Activated T-helper 2 cell treated with anti-CD3 and anti-CD28 coated beads, Interferon-gamma antibody, Interleukin-2, Interleukin-4, amounts not matched to agents 10 μg/mL and 5 μg/mL and 100 μg/mL, durations not matched to agents 14 hours and 24 hours and 36 hours (primary cell): ENCODE measurements around the gene WIZ. TPM values are rescaled to one million over a fixed set of nuclear protein-coding genes. Genes with fewer than 3 reads are reported as not detected.
"Not testable (repeated sequence)": the region's sequence is repeated elsewhere in the genome, so short reads cannot be mapped to it uniquely, and the experiment has no call there.

Experiments
- DNase-seq: peaks from one replicate; pipeline ENCODE4 v3.0.0; 2021; ENCODE audit warnings: low spot score
- H3K27ac Mint-ChIP-seq: one replicate; pipeline ENCODE4 v1.8.0; 2021; ENCODE audit warnings: mixed read lengths
- H3K27me3 Mint-ChIP-seq: one replicate; pipeline ENCODE4 v1.8.0; 2021; ENCODE audit warnings: low read depth, mixed read lengths
- H3K36me3 Mint-ChIP-seq: one replicate; pipeline ENCODE4 v1.8.0; 2021; ENCODE audit warnings: low read depth, mixed read lengths
- H3K4me1 Mint-ChIP-seq: one replicate; pipeline ENCODE4 v1.8.0; 2021; ENCODE audit warnings: low read depth, mixed read lengths
- H3K4me3 Mint-ChIP-seq: one replicate; pipeline ENCODE4 v1.8.0; 2021; ENCODE audit warnings: low read depth, mild to moderate bottlenecking, moderate library complexity, mixed read lengths
- H3K9me3 Mint-ChIP-seq: one replicate; pipeline ENCODE4 v1.8.0; 2021; ENCODE audit warnings: mixed read lengths
- intact Hi-C: fragments of 100-400 bp; cut with micrococcal nuclease; formaldehyde crosslinking; loops from one replicate; pipeline ENCODE4 v1.15.1; 2023
- total RNA-seq: library from RNA; stranded (reverse); gene quantifications from 2 replicates; pipeline ENCODE4 v1.2.3, GENCODE V29; 2022

The WIZ gene
- total RNA-seq, 1 donor from 2014 or later: 30.1 TPM

DNA sequence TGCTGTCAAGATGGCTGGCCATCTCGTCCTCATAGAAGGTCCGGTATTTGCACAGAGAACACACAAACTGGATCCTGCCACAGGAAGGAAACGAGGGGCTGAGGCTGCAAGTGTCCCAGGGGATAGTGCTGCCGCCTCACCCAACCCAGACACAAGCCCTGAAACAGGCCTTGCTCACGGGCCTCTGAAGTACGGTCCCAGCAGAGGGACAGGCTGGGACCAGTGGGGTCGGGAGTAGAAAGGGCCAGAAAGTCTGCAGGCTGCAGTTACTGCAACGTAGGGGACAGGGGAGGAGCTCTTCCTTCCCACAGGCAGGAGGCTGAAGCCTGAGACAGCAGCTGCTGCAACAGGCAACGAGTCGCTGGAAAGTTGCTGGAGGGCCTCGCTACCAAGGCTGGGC lies 52.0 kb downstream of the WIZ start:
- intact Hi-C loops: no loop called here
- no peaks in the 10 kb centered on the region for H3K27me3 Mint-ChIP-seq
- H3K9me3 Mint-ChIP-seq: no peaks in the 10 kb centered on the region
- DNase-seq: no peak
- H3K27ac Mint-ChIP-seq: no peak overlapping the region
- H3K36me3 Mint-ChIP-seq: peaks cover 67% of the 10 kb centered on the region
- H3K4me1 Mint-ChIP-seq: peaks cover 6% of the 10 kb centered on the region
- H3K4me3 Mint-ChIP-seq: no peak overlapping the region

DNA sequence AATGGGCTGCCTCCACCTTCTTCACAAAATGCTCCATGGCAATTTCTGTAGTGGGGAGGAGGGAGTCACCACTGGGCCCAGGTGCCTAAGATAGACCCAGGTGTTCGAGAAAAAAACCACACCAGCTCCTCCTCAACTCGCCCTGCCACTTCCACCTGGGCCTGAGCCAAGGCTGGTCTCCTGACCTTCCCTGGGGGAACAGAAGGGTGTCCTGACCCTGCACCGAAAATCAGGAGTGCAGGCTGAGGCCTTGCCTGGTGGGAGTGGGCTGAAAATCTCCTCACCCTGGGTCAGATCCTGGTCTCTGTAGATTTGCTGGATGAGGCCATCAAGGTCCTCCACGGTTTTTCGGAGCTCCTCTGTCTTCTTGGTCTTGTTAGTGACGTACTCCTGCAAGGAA lies 52.5 kb downstream of the WIZ start:
- H3K27me3 Mint-ChIP-seq: no peaks in the 10 kb centered on the region
- intact Hi-C loops: no loop called here
- no peak overlapping the region for H3K27ac Mint-ChIP-seq

GRCh38 chr19:15396436-15396835 lies 53.3 kb downstream of the WIZ start:
- H3K4me1 Mint-ChIP-seq: peaks cover 6% of the 10 kb centered on the region
- intact Hi-C loops: no loop called here
- H3K27me3 Mint-ChIP-seq: no peaks in the 10 kb centered on the region
- H3K27ac Mint-ChIP-seq: no peak overlapping the region
- no peak overlapping the region for H3K4me3 Mint-ChIP-seq
- peaks cover 70% of the 10 kb centered on the region for H3K36me3 Mint-ChIP-seq
- no peaks in the 10 kb centered on the region for H3K9me3 Mint-ChIP-seq
- no peak for DNase-seq

More for the DNA sequence above, 52.5 kb downstream of the WIZ start:
- no peak for DNase-seq
- Mint-ChIP-seq H3K36me3 (peaks cover 67% of the 10 kb centered on the region), H3K4me1 (peaks cover 6% of the 10 kb centered on the region), H3K9me3 (no peaks in the 10 kb centered on the region), H3K4me3 (no peak overlapping the region)

- H3K4me1 Mint-ChIP-seq, H3K9me3 Mint-ChIP-seq, H3K4me3 Mint-ChIP-seq, intact Hi-C loops, H3K27me3 Mint-ChIP-seq, H3K27ac Mint-ChIP-seq, DNase-seq: not testable (repeated sequence)
- H3K36me3 Mint-ChIP-seq: peaks cover 73% of the 10 kb centered on the region
These were observed 54.5 kb downstream of the WIZ start for GRCh38 chr19:15395251-15395650.

GRCh38 chr19:15394426-15394825 lies 55.3 kb downstream of the WIZ start:
- DNase-seq: no peak
- Mint-ChIP-seq H3K9me3 (no peaks in the 10 kb centered on the region), H3K4me1 (peaks cover 10% of the 10 kb centered on the region), H3K4me3 (no peak overlapping the region), H3K36me3 (peaks cover 71% of the 10 kb centered on the region), H3K27ac (no peak overlapping the region), H3K27me3 (no peaks in the 10 kb centered on the region)
- intact Hi-C loops: no loop called here

DNA sequence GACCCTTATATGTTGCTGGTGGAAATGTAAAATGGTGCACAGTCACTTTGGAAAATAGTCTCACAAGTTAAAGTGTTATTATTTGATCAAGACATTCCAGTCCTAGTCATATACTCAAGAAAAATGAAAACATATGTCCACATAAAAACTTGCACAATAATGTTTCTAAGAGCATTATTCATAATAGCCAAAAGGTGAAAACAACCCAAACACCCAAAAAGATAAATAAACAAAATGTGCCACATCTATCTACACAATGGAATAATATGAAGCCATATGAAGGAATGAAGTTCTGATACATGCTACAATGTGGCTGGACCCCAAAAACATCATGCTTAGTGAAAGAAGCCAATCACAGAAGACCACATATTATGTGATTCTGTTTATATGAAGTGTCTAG lies 55.8 kb downstream of the WIZ start:
- intact Hi-C loops: no loop called here
- Mint-ChIP-seq H3K27me3 (no peaks in the 10 kb centered on the region), H3K9me3 (no peaks in the 10 kb centered on the region), H3K27ac (no peak overlapping the region), H3K4me3 (no peak overlapping the region), H3K36me3 (peaks cover 73% of the 10 kb centered on the region), H3K4me1 (peaks cover 10% of the 10 kb centered on the region)
- no peak for DNase-seq

GRCh38 chr19:15390814-15391213 lies 58.9 kb downstream of the WIZ start:
- H3K36me3 Mint-ChIP-seq: peaks cover 55% of the 10 kb centered on the region
- intact Hi-C loops: no loop called here
- no peak for DNase-seq
- H3K4me3 Mint-ChIP-seq: no peak overlapping the region
- H3K27me3 Mint-ChIP-seq: no peaks in the 10 kb centered on the region
- no peaks in the 10 kb centered on the region for H3K9me3 Mint-ChIP-seq
- peaks cover 8% of the 10 kb centered on the region for H3K4me1 Mint-ChIP-seq
- no peak overlapping the region for H3K27ac Mint-ChIP-seq

GRCh38 chr19:15381864-15382263 lies 67.9 kb downstream of the WIZ start:
- H3K4me3 Mint-ChIP-seq: peak overlapping the region; percentile 1
- peaks cover 14% of the 10 kb centered on the region for H3K36me3 Mint-ChIP-seq
- H3K27me3 Mint-ChIP-seq: no peaks in the 10 kb centered on the region
- intact Hi-C loops: no loop called here
- H3K9me3 Mint-ChIP-seq: no peaks in the 10 kb centered on the region
- peaks cover 27% of the 10 kb centered on the region for H3K4me1 Mint-ChIP-seq
- DNase-seq: no peak
- H3K27ac Mint-ChIP-seq: peak overlapping the region; percentile 4

DNA sequence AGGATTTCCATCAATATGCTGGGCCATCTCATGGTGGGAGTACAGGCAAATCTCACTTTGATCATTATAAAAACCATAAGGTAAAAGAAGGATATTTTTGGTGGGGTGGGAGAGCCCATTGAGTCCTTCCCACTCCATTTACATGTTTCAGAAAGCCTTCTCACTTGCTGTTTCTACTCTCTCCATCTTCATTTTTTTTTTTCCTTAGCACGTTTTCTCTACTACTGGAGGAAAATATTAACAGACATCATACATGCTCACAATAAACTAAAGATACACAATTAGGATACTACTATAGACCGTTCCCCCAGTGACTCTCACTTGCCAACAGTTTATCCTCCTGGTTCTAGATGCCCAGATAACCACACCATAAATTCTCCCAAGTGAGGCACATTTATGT lies 68.3 kb downstream of the WIZ start:
- peak overlapping the region; percentile 4 for H3K27ac Mint-ChIP-seq
- H3K27me3 Mint-ChIP-seq: no peaks in the 10 kb centered on the region
- peaks cover 17% of the 10 kb centered on the region for H3K36me3 Mint-ChIP-seq
- DNase-seq: no peak
- intact Hi-C loops: no loop called here
- peaks cover 30% of the 10 kb centered on the region for H3K4me1 Mint-ChIP-seq
- H3K9me3 Mint-ChIP-seq: no peaks in the 10 kb centered on the region
- peak overlapping the region; percentile 1 for H3K4me3 Mint-ChIP-seq

- Mint-ChIP-seq H3K9me3 (no peaks in the 10 kb centered on the region), H3K4me1 (peaks cover 30% of the 10 kb centered on the region), H3K36me3 (peaks cover 17% of the 10 kb centered on the region), H3K27me3 (no peaks in the 10 kb centered on the region), H3K27ac (peak overlapping the region; percentile 85), H3K4me3 (peak overlapping the region; percentile 84)
- DNase-seq: no peak
- intact Hi-C loops: loop anchor here (1.0 to 5.0 kb wide), 5 partner anchors 39 to 177 kb away; partner anchors contain the start of gene BRD4
These were observed 69.6 kb downstream of the WIZ start for GRCh38 chr19:15379999-15380647.

GRCh38 chr19:15379083-15379998 lies 70.4 kb downstream of the WIZ start, which contains the start of gene AKAP8:
TSS of gene AKAP8 (minus strand) at chr19:15379787. CDS start at chr19:15379731, 56 bp downstream.
- peaks cover 30% of the 10 kb centered on the region for H3K4me1 Mint-ChIP-seq
- H3K36me3 Mint-ChIP-seq: peaks cover 17% of the 10 kb centered on the region
- peak within 1 kb of the TSS; percentile 98 for H3K4me3 Mint-ChIP-seq

DNA sequence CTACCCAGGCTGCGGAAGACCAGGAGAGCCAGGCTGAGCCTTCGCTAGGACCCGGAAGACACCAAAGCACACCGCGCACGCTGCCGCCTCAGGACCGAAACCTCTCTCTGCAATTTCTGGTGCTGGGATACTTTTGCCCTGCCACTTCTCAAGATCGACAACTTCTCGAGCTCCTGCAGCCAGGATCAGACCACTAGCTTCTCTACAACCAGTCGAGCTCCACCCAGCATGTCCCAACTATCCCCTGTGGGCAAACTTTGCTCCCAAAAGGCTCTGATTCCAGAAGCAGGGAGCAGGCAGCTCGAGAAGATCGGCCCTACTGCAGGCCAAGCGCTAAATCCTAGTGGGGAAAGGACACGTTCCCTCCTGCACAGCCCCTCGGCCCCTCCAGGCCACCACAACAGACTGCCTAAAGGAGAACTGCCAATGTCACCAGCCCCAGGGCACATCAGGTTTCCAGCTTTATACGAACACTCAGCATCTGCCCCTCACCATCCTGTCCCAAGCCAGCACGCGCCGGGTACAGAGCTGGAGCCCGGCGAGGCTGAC lies 71.1 kb downstream of the WIZ start:
- H3K4me3 Mint-ChIP-seq: peak overlapping the region; percentile 98
- peaks cover 30% of the 10 kb centered on the region for H3K4me1 Mint-ChIP-seq
- intact Hi-C loops: loop anchor here (1.0 to 5.0 kb wide), 5 partner anchors 41 to 178 kb away; partner anchors contain the start of gene BRD4
- no peaks in the 10 kb centered on the region for H3K27me3 Mint-ChIP-seq
- peak; percentile 49 for DNase-seq
- H3K27ac Mint-ChIP-seq: peak overlapping the region; percentile 95
- H3K36me3 Mint-ChIP-seq: peaks cover 17% of the 10 kb centered on the region
- no peaks in the 10 kb centered on the region for H3K9me3 Mint-ChIP-seq

More at GRCh38 chr19:15379083-15379998, 70.4 kb downstream of the WIZ start, which contains the start of gene AKAP8:
- Mint-ChIP-seq H3K27ac (peak within 1 kb of the TSS; percentile 100), H3K27me3 (no peaks in the 10 kb centered on the region), H3K9me3 (no peaks in the 10 kb centered on the region)
- intact Hi-C loops: loop anchor here (1.0 to 5.0 kb wide), 5 partner anchors 40 to 177 kb away; partner anchors contain the start of gene BRD4
- peak; percentile 98 for DNase-seq
